Measurements from ENCODE around the gene RIPOR3.

- TF ChIP-seq POLR2AphosphoS5 (IDR thresholded peaks at IDR 0.05) = no peak
- TF ChIP-seq EP300 (IDR thresholded peaks at IDR 0.05) = no peak
- no peak for TF ChIP-seq POLR2A (IDR thresholded peaks at IDR 0.05)
- TF ChIP-seq, protein P1, sequence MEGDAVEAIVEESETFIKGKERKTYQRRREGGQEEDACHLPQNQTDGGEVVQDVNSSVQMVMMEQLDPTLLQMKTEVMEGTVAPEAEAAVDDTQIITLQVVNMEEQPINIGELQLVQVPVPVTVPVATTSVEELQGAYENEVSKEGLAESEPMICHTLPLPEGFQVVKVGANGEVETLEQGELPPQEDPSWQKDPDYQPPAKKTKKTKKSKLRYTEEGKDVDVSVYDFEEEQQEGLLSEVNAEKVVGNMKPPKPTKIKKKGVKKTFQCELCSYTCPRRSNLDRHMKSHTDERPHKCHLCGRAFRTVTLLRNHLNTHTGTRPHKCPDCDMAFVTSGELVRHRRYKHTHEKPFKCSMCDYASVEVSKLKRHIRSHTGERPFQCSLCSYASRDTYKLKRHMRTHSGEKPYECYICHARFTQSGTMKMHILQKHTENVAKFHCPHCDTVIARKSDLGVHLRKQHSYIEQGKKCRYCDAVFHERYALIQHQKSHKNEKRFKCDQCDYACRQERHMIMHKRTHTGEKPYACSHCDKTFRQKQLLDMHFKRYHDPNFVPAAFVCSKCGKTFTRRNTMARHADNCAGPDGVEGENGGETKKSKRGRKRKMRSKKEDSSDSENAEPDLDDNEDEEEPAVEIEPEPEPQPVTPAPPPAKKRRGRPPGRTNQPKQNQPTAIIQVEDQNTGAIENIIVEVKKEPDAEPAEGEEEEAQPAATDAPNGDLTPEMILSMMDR (IDR thresholded peaks at IDR 0.05) = no peak
These were observed 17.1 kb downstream of the RIPOR3 start for GRCh38 chr20:50674138-50674825.
